ENCODE measurements around the gene ZBED6. TPM values are rescaled to one million over a fixed set of nuclear protein-coding genes. Genes with fewer than 3 reads are reported as not detected.
"Not testable (repeated sequence)": the region's sequence is repeated elsewhere in the genome, so short reads cannot be mapped to it uniquely, and the experiment has no call there.

Gene ZBED6, protein sequence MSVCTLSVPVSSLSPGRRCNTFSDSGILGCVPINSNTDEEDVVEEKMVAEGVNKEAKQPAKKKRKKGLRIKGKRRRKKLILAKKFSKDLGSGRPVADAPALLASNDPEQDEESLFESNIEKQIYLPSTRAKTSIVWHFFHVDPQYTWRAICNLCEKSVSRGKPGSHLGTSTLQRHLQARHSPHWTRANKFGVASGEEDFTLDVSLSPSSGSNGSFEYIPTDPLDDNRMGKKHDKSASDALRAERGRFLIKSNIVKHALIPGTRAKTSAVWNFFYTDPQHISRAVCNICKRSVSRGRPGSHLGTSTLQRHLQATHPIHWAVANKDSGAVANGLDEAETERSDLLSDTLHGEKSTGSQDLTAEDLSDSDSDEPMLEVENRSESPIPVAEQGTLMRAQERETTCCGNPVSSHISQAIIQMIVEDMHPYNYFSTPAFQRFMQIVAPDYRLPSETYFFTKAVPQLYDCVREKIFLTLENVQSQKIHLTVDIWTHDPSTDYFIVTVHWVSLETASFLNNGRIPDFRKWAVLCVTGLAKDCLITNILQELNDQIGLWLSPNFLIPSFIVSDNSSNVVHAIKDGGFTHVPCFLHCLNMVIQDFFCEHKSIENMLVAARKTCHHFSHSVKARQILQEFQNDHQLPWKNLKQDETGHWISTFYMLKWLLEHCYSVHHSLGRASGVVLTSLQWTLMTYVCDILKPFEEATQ (N-terminal part only)
- polyA plus RNA-seq (2011; rRNA removed): 12.6 and 23.3 TPM in 2 replicates
- 26.9 and 29.4 TPM in 2 replicates for polyA minus RNA-seq (2011; rRNA and poly(A)+ RNA removed)

DNA sequence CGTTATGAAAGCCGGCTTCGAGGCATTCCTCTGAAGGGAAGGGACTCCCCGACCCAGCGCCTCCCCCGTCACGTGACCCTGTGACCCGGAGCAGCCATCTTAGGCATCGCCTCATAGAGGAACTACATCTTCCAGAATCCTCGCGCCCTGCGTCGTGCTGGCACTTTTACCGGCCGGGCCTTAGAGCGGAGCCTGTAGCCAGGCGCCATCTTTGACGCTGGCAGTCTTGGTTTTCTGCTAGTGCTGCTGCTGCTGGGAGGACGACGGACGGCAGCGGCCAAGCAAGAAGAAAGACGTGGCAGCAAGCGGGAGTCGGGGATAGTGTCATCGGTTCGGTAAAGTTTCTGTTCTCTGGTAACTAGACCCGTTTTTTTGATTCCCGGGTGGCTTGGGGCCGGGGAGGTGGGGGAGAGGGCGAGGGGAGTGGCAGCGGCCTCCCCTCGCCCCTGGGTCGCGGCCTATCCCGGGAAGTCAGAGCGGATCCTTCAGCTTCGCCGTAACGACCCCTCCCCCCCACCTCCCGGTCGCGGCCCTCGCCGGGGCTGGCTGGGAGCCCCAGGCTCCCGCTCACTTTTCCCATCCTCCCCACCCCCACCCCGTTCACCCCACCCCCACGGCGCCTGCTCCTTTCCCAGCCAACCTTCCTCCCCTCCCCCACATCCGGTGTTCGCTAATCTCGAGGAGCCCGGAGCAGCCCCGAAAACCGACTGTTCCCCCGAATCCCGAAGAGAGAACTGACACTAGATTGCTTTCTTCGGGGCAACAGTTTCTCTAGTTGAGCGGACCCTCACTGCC is at the start of gene ZBED6, which contains the start of gene ZC3H11A:
Gene ZBED6 (plus strand): TSS at position 183 of the 795 bp plus-strand sequence. CDS start 1,900 bp downstream, outside the sequence.
Gene ZC3H11A (plus strand): TSS at position 183 of the 795 bp plus-strand sequence. CDS start 21,448 bp downstream, outside the sequence.
- DNase-seq (ENCODE audit: low read depth): peak; percentile 94
- H3K4me3 ChIP-seq (ENCODE audit: low read depth, low read length): peak within 1 kb of the TSS; percentile 86
- ChIA-PET CTCF (no interaction called here), POLR2A (no interaction called here)
- H3K27me3 ChIP-seq (ENCODE audit: control insufficient read depth, insufficient read depth, low read length): no peaks in the 10 kb centered on the region
- H3K36me3 ChIP-seq (ENCODE audit: control insufficient read depth, insufficient read depth, low read length): peaks cover 3% of the 10 kb centered on the region; the same call in 1 of the 2 replicates
- TF ChIP-seq, protein P1, sequence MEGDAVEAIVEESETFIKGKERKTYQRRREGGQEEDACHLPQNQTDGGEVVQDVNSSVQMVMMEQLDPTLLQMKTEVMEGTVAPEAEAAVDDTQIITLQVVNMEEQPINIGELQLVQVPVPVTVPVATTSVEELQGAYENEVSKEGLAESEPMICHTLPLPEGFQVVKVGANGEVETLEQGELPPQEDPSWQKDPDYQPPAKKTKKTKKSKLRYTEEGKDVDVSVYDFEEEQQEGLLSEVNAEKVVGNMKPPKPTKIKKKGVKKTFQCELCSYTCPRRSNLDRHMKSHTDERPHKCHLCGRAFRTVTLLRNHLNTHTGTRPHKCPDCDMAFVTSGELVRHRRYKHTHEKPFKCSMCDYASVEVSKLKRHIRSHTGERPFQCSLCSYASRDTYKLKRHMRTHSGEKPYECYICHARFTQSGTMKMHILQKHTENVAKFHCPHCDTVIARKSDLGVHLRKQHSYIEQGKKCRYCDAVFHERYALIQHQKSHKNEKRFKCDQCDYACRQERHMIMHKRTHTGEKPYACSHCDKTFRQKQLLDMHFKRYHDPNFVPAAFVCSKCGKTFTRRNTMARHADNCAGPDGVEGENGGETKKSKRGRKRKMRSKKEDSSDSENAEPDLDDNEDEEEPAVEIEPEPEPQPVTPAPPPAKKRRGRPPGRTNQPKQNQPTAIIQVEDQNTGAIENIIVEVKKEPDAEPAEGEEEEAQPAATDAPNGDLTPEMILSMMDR (IDR thresholded peaks at IDR 0.05; ENCODE audit: insufficient read depth, low read depth, low read length): no peak

DNA sequence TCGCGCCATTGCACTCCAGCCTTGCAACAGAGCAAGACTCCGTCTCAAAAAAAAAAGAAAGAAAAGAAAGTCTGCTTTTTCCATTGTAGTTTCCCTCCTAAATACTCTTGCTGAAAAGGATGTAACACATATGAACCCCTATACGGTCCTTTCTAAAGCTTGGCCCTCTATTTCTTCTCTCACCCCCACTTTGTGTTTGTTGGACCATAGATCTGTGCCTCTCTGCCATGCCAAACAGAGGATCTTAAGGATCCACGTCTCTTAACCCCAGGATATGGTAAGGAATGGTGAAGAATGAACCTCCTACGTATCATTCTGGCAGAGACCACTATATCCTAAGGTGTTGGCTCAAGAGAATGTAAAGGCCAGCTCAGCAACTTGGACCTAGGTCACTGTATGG is 49.1 kb upstream of the ZBED6 start:
- TF ChIP-seq, protein P1 (IDR thresholded peaks at IDR 0.05; ENCODE audit: insufficient read depth, low read depth, low read length): no peak
- ChIA-PET POLR2A (no interaction called here), CTCF (interaction anchor here (0.8 kb wide), 1 partner anchor 12 kb away, joined by 3 read pairs; no protein-coding TSS in a partner anchor)
- Histone ChIP-seq H3K4me3 (ENCODE audit: low read depth, low read length) (no peak overlapping the region), H3K36me3 (ENCODE audit: control insufficient read depth, insufficient read depth, low read length) (peaks cover 5% of the 10 kb centered on the region), H3K27me3 (ENCODE audit: control insufficient read depth, insufficient read depth, low read length) (no peaks in the 10 kb centered on the region)
- DNase-seq (ENCODE audit: low read depth): no peak

DNA sequence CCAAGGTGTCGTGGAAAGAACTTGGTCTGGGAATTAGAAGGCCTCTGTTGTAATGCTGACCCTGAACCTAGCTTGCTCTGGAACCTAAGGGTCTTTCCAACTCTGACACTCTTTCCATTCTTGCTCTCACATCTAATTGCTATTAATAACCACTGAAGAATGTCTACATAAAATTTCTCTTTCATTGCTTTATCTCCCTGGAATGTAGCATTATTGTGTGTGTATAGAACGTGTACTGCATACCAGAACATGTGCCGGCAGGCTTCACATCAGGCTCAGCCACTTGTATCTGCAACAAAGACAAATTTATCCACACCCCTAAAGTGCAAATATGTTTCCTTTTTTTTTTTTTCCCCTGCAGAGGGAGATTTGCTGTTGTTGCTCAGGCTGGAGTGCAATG is 44.4 kb upstream of the ZBED6 start:
- Histone ChIP-seq H3K36me3 (ENCODE audit: control insufficient read depth, insufficient read depth, low read length) (no peaks in the 10 kb centered on the region), H3K4me3 (ENCODE audit: low read depth, low read length) (no peak overlapping the region), H3K27me3 (ENCODE audit: control insufficient read depth, insufficient read depth, low read length) (no peaks in the 10 kb centered on the region)
- ChIA-PET CTCF (no interaction called here), POLR2A (no interaction called here)
- peak; percentile 32 for DNase-seq (ENCODE audit: low read depth)
- TF ChIP-seq, protein P1 (IDR thresholded peaks at IDR 0.05; ENCODE audit: insufficient read depth, low read depth, low read length): no peak

DNA sequence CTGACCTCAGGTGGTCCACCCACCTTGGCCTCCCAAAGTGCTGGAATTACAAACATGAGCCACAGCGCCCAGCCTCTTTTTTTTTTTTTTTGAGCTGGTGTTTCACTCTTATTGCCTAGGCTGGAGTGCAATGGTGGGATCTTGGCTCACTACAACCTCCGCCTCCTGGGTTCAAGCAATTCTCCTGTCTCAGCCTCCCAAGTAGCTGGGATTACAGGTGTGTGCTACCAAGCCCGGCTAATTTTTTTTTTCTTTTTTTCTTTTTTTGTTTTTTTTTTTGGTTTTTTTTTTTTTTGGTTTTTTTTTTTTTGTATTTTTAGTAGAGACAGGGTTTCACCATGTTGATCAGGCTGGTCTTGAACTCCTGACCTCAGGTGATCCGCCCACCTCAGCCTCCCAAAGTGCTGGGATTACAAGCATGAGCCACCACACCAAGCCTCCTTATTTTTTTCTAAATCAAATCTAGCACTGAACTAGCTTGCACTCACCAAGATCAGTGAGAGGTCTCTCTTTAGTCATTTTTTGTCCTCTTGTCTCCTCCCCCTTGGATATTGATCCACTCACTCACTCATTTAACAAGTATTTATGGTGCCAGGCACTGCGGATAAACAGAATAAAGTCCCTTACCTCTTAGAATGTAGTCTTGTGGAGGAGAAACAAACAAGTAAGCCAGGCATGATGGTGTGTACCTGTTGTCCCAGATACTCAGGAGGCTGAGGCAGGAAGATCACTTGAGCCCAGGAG is 43.6 kb upstream of the ZBED6 start:
- H3K27me3 ChIP-seq (ENCODE audit: control insufficient read depth, insufficient read depth, low read length); H3K36me3 ChIP-seq (ENCODE audit: control insufficient read depth, insufficient read depth, low read length); DNase-seq (ENCODE audit: low read depth); POLR2A ChIA-PET; CTCF ChIA-PET; H3K4me3 ChIP-seq (ENCODE audit: low read depth, low read length): not testable (repeated sequence)

DNA sequence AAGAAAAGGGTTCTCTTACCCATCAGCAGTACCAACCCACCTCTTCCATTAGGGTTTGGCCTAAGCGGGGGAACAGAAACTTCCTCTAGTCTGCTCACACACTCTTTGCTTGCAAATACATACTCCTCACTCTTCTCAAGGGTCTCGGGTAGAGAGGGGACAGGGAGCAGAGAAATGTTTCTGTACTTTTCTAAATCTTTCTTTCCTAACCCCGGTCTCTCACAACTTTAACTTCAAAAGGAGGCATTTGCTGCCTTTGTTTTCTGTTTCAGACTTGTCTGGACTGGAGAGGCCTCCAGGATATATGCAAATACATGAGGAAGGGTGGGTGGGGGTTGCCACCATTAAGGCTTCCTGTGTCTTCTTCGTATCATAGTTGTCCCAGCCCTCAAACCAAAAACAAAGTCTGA is 41.0 kb upstream of the ZBED6 start:
- no peak for DNase-seq (ENCODE audit: low read depth)
- Histone ChIP-seq H3K27me3 (ENCODE audit: control insufficient read depth, insufficient read depth, low read length) (no peaks in the 10 kb centered on the region), H3K36me3 (ENCODE audit: control insufficient read depth, insufficient read depth, low read length) (no peaks in the 10 kb centered on the region), H3K4me3 (ENCODE audit: low read depth, low read length) (no peak overlapping the region)
- CTCF ChIA-PET: no interaction called here
- POLR2A ChIA-PET: no interaction called here
- TF ChIP-seq, protein P1 (IDR thresholded peaks at IDR 0.05; ENCODE audit: insufficient read depth, low read depth, low read length): no peak
